ENCODE data around the gene DYNAP. TPM values are rescaled to one million over a fixed set of nuclear protein-coding genes. Genes with fewer than 3 reads are reported as not detected.

Gene DYNAP
- total and polyA plus RNA-seq, 2 of the 13 experiments (the other 11 are each of a cell fraction or from before 2014, with no cell fraction given) = not detected

- ChIA-PET POLR2A (no interaction called here), CTCF (ENCODE audit: low intra/inter-chr PET ratio, low total read pairs) (no interaction called here)
- H3K79me2 ChIP-seq (ENCODE audit: insufficient read depth, low read length) = no peaks in the 10 kb centered on the region
- no peaks in the 10 kb centered on the region for H3K9me3 ChIP-seq (ENCODE audit: low read length)
- no peaks in the 10 kb centered on the region for H3K27me3 ChIP-seq (ENCODE audit: control insufficient read depth in 1 of 2, insufficient read depth in 2 of 2, low read length in 2 of 2)
- no peaks in the 10 kb centered on the region for H3K4me1 ChIP-seq (ENCODE audit: insufficient read depth, low read length)
- TF ChIP-seq ZSCAN22 (CRISPR knock-in tag; IDR thresholded peaks at IDR 0.05) = no peak
- no peak for TF ChIP-seq JUN (CRISPR knock-in tag; IDR thresholded peaks at IDR 0.05)
- TF ChIP-seq SIX4 (CRISPR knock-in tag; IDR thresholded peaks at IDR 0.05) = no peak
- TF ChIP-seq ZNF556 (CRISPR knock-in tag; IDR thresholded peaks at IDR 0.05; ENCODE audit: borderline replicate concordance) = no peak
- TF ChIP-seq CBX1 (IDR thresholded peaks at IDR 0.05; ENCODE audit: low read depth) = no peak
- no peak for TF ChIP-seq ZNF44 (CRISPR knock-in tag; IDR thresholded peaks at IDR 0.05)
- TF ChIP-seq SETDB1 (CRISPR knock-in tag; IDR thresholded peaks at IDR 0.05; ENCODE audit: borderline replicate concordance) = no peak
- TF ChIP-seq DR1 (CRISPR knock-in tag; IDR thresholded peaks at IDR 0.05) = no peak
- TF ChIP-seq PHF8 (CRISPR knock-in tag; IDR thresholded peaks at IDR 0.05) = no peak
- TF ChIP-seq ZMYM2 (CRISPR knock-in tag; IDR thresholded peaks at IDR 0.05) = no peak
- no peak for TF ChIP-seq ZBTB34 (CRISPR knock-in tag; IDR thresholded peaks at IDR 0.05)
- no peak for TF ChIP-seq ZNF792 (CRISPR knock-in tag; IDR thresholded peaks at IDR 0.05)
- no peak for TF ChIP-seq SRSF9 (IDR thresholded peaks at IDR 0.05; ENCODE audit: borderline replicate concordance, insufficient read depth, low read depth, low read length, poor library complexity, severe bottlenecking)
- TF ChIP-seq, protein P1, sequence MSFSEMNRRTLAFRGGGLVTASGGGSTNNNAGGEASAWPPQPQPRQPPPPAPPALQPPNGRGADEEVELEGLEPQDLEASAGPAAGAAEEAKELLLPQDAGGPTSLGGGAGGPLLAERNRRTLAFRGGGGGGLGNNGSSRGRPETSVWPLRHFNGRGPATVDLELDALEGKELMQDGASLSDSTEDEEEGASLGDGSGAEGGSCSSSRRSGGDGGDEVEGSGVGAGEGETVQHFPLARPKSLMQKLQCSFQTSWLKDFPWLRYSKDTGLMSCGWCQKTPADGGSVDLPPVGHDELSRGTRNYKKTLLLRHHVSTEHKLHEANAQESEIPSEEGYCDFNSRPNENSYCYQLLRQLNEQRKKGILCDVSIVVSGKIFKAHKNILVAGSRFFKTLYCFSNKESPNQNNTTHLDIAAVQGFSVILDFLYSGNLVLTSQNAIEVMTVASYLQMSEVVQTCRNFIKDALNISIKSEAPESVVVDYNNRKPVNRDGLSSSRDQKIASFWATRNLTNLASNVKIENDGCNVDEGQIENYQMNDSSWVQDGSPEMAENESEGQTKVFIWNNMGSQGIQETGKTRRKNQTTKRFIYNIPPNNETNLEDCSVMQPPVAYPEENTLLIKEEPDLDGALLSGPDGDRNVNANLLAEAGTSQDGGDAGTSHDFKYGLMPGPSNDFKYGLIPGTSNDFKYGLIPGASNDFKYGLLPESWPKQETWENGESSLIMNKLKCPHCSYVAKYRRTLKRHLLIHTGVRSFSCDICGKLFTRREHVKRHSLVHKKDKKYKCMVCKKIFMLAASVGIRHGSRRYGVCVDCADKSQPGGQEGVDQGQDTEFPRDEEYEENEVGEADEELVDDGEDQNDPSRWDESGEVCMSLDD (CRISPR knock-in tag; IDR thresholded peaks at IDR 0.05; ENCODE audit: borderline replicate concordance) = no peak
- no peak for TF ChIP-seq CBFB (CRISPR knock-in tag; IDR thresholded peaks at IDR 0.05)
- H2AFZ ChIP-seq (ENCODE audit: low read length) = no peak overlapping the region
- BruUV-seq (replicated peaks) = no TSS peak
- FAIRE-seq = no peak
- no peaks in the 10 kb centered on the region for H3K36me3 ChIP-seq (replicated peaks in 1 of 2; ENCODE audit: control insufficient read depth in 1 of 2, insufficient read depth in 2 of 2, low read length in 2 of 2)
- no peak overlapping the region for H3K4me2 ChIP-seq (ENCODE audit: low read depth, low read length)
- in situ Hi-C loops (cut with HindIII; ENCODE audit: extremely low pct_ligation_motif_present, low pct_unique_long_range_greater_than_20kb) = no loop called here
- H3K27ac ChIP-seq (ENCODE audit: extremely low read length, insufficient read depth, low read length) = no peak overlapping the region
- no peak for DNase-seq (ENCODE audit: low spot score)
- no peak overlapping the region for H3K9ac ChIP-seq (ENCODE audit: insufficient read depth, low read depth, low read length)
- H4K20me1 ChIP-seq (ENCODE audit: insufficient read depth, low read length) = no peaks in the 10 kb centered on the region
- ATAC-seq = no peak
- 0% methylated on average over 1 of the region's 1 CpG for WGBS (ENCODE audit: low lambda C conversion rate)
- intact Hi-C loops (cut with micrococcal nuclease; ENCODE audit: unreplicated experiment) = no loop called here
- H3K4me3 ChIP-seq (replicated peaks in 1 of 3; ENCODE audit: insufficient read depth in 1 of 3, low read depth in 2 of 3, low read length in 3 of 3) = no peak overlapping the region
These were observed 7.0 kb upstream of the DYNAP start for GRCh38 chr18:54584065-54584464.
